Measurements from ENCODE around the gene ADAMTS2.

ADAMTS2 gene

GRCh38 chr5:179061025-179061424 lies 284.2 kb downstream of the ADAMTS2 start:
- no peaks in the 10 kb centered on the region for H3K9me3 ChIP-seq (ENCODE audit: low read length)
- no peaks in the 10 kb centered on the region for H3K4me1 ChIP-seq (ENCODE audit: insufficient read depth, low read length, severe bottlenecking)
- H3K9ac ChIP-seq (ENCODE audit: low read length): no peak overlapping the region
- no peaks in the 10 kb centered on the region for H3K79me2 ChIP-seq (ENCODE audit: insufficient read depth, low read length)
- H3K27me3 ChIP-seq (ENCODE audit: insufficient read depth, low read length): no peaks in the 10 kb centered on the region
- no peaks in the 10 kb centered on the region for H3K36me3 ChIP-seq (ENCODE audit: insufficient read depth, low read length)
- no peaks in the 10 kb centered on the region for H4K20me1 ChIP-seq (ENCODE audit: insufficient read depth, low read length)
- H3K27ac ChIP-seq (ENCODE audit: low read depth, low read length, poor library complexity, severe bottlenecking): no peak overlapping the region
- H3K4me2 ChIP-seq (ENCODE audit: low read length): no peak overlapping the region
- no peak for TF ChIP-seq EZH2 (IDR thresholded peaks at IDR 0.05; ENCODE audit: borderline replicate concordance, low read length)
- TF ChIP-seq CTCF (IDR thresholded peaks at IDR 0.05; ENCODE audit: low read length): no peak
- no peaks in the 10 kb centered on the region for H3K9me2 ChIP-seq (ENCODE audit: low read depth, low read length)
- H2AFZ ChIP-seq (ENCODE audit: low read length): no peak overlapping the region
- no peaks in the 10 kb centered on the region for H3F3A ChIP-seq (ENCODE audit: insufficient read depth, low read length)
- no peak overlapping the region for H3K4me3 ChIP-seq (ENCODE audit: low read depth, low read length, poor library complexity, severe bottlenecking)

All from OCI-LY1 (cell line).